H9 (cell line): ENCODE measurements around the gene RAB30. TPM values are rescaled to one million over a fixed set of nuclear protein-coding genes. Genes with fewer than 3 reads are reported as not detected.

Source experiments
- DNase-seq: peaks from one replicate; pipeline ENCODE4 v3.0.0-alpha.2; 2017
- H2AFZ ChIP-seq: one replicate; pipeline ENCODE4 v1.6.1; 2013; ENCODE audit warnings: mild to moderate bottlenecking, low read length, control low read depth, moderate library complexity
- H2AK5ac ChIP-seq: 2 replicates; pipeline ENCODE4 v1.6.1; 2013; ENCODE audit warnings: low read length, control low read depth, mixed read lengths; ENCODE audit not compliant: insufficient read length
- H2BK120ac ChIP-seq: one replicate; pipeline ENCODE4 v1.6.1; 2013; ENCODE audit warnings: low read depth, mild to moderate bottlenecking, low read length, control low read depth, inconsistent platforms; ENCODE audit not compliant: poor library complexity, severe bottlenecking
- H2BK12ac ChIP-seq: 2 replicates; pipeline ENCODE4 v1.6.1; 2013; ENCODE audit warnings: low read length, control low read depth, mixed read lengths, low read depth; ENCODE audit not compliant: insufficient read length
- H2BK15ac ChIP-seq: 2 replicates; pipeline ENCODE4 v1.6.1; 2013; ENCODE audit warnings: low read depth, low read length, control low read depth
- H2BK20ac ChIP-seq: one replicate; pipeline ENCODE4 v1.6.1; 2013; ENCODE audit warnings: low read depth, mild to moderate bottlenecking, low read length, control low read depth, inconsistent platforms; ENCODE audit not compliant: poor library complexity, severe bottlenecking
- H2BK5ac ChIP-seq: 2 replicates; pipeline ENCODE4 v1.6.1; 2013; ENCODE audit warnings: low read length, control low read depth, mixed read lengths; ENCODE audit not compliant: insufficient read length
- H3K14ac ChIP-seq: 2 replicates; pipeline ENCODE4 v1.6.1; 2013; ENCODE audit warnings: low read length, control low read depth; ENCODE audit not compliant: insufficient read depth
- H3K18ac ChIP-seq: 2 replicates; pipeline ENCODE4 v1.6.1; 2013; ENCODE audit warnings: low read depth, mild to moderate bottlenecking, mixed read lengths, low read length, control low read depth; ENCODE audit not compliant: insufficient read length
- H3K23ac ChIP-seq: 2 replicates; pipeline ENCODE4 v1.6.1; 2013; ENCODE audit warnings: low read length, control low read depth, mixed read lengths, low read depth; ENCODE audit not compliant: insufficient read length
- H3K23me2 ChIP-seq: 2 replicates; pipeline ENCODE4 v1.6.1; 2013; ENCODE audit warnings: low read depth, mild to moderate bottlenecking, mixed read lengths, low read length, control low read depth; ENCODE audit not compliant: insufficient read length, poor library complexity, severe bottlenecking
- H3K27ac ChIP-seq: 2 replicates; pipeline ENCODE4 v1.5.1; 2013; ENCODE audit warnings: low read length, control low read depth, mixed read lengths, low read depth; ENCODE audit not compliant: insufficient read length
- H3K27me3 ChIP-seq: 2 replicates; pipeline ENCODE4 v1.6.1; 2013; ENCODE audit warnings: low read length, control low read depth, inconsistent platforms; ENCODE audit not compliant: insufficient read depth
- H3K4ac ChIP-seq: 2 replicates; pipeline ENCODE4 v1.6.1; 2013; ENCODE audit warnings: low read depth, mild to moderate bottlenecking, control low read depth, inconsistent platforms, low read length, moderate library complexity
- H3K4me1 ChIP-seq: 2 replicates; pipeline ENCODE4 v1.6.1; 2013; ENCODE audit warnings: low read length, control low read depth, inconsistent platforms; ENCODE audit not compliant: insufficient read depth
- H3K4me2 ChIP-seq: 2 replicates; pipeline ENCODE4 v1.6.1; 2013; ENCODE audit warnings: low read length, control low read depth, mixed read lengths; ENCODE audit not compliant: insufficient read length, insufficient read depth
- H3K56ac ChIP-seq: 2 replicates; pipeline ENCODE4 v1.6.1; 2013; ENCODE audit warnings: low read depth, mild to moderate bottlenecking, mixed read lengths, low read length, control low read depth; ENCODE audit not compliant: insufficient read length
- H3K79me1 ChIP-seq: 2 replicates; pipeline ENCODE4 v1.6.1; 2013; ENCODE audit warnings: low read depth, mild to moderate bottlenecking, moderate library complexity, low read length, control low read depth, inconsistent platforms; ENCODE audit not compliant: insufficient read depth, poor library complexity, severe bottlenecking
- H3K79me2 ChIP-seq: 2 replicates; pipeline ENCODE4 v1.6.1; 2013; ENCODE audit warnings: low read length, control low read depth, inconsistent platforms; ENCODE audit not compliant: insufficient read depth
- H3K9ac ChIP-seq: 2 replicates; pipeline ENCODE4 v1.6.1; 2013; ENCODE audit warnings: low read length, control low read depth, mixed read lengths; ENCODE audit not compliant: insufficient read length; ENCODE audit errors: extremely low read depth
- H3K9me3 ChIP-seq: one replicate; pipeline ENCODE4 v1.6.1; 2013; ENCODE audit warnings: low read depth, low read length, inconsistent platforms; ENCODE audit not compliant: control insufficient read depth
- H3T11ph ChIP-seq: one replicate; pipeline ENCODE4 v1.6.1; 2013; ENCODE audit warnings: mild to moderate bottlenecking, low read length, control low read depth, inconsistent platforms
- H4K20me1 ChIP-seq: one replicate; pipeline ENCODE4 v1.6.1; 2013; ENCODE audit not compliant: control insufficient read depth, insufficient read length, insufficient read depth
- H4K5ac ChIP-seq: 2 replicates; pipeline ENCODE4 v1.6.1; 2013; ENCODE audit warnings: low read depth, mild to moderate bottlenecking, mixed read lengths, low read length, control low read depth; ENCODE audit not compliant: insufficient read length
- H4K8ac ChIP-seq: replicated peaks from 2 replicates; pipeline ENCODE4 v1.6.1; 2013; ENCODE audit warnings: low read length, control low read depth, mixed read lengths, low read depth; ENCODE audit not compliant: insufficient read length
- H4K91ac ChIP-seq: 2 replicates; pipeline ENCODE4 v1.6.1; 2013; ENCODE audit warnings: low read depth, mild to moderate bottlenecking, moderate library complexity, mixed read lengths, low read length, control low read depth; ENCODE audit not compliant: insufficient read length
- H3K27ac Mint-ChIP-seq, 3 experiments: 2 replicates in 2 of 3; 3 replicates in 1 of 3; pipeline ENCODE4 v1.8.0; 2020 to 2021; ENCODE audit warnings: mixed read lengths in 3 of 3, mild to moderate bottlenecking in 1 of 3, moderate library complexity in 1 of 3
- H3K27me3 Mint-ChIP-seq: 2 replicates; pipeline ENCODE4 v1.8.0; 2021; ENCODE audit warnings: low read depth, mild to moderate bottlenecking, moderate library complexity, mixed read lengths
- H3K36me3 Mint-ChIP-seq, 3 experiments: 2 replicates in 2 of 3; 3 replicates in 1 of 3; pipeline ENCODE4 v1.8.0; 2020 to 2021; ENCODE audit warnings: low read depth in 3 of 3, mixed read lengths in 3 of 3; ENCODE audit not compliant: insufficient read depth in 1 of 3
- H3K4me1 Mint-ChIP-seq, 2 experiments: 2 replicates each; pipeline ENCODE4 v1.8.0; 2020; ENCODE audit warnings: mixed read lengths in 2 of 2
- H3K4me3 Mint-ChIP-seq, 2 experiments: 2 replicates in 1 of 2; 3 replicates in 1 of 2; pipeline ENCODE4 v1.8.0; 2020 to 2021; ENCODE audit warnings: mild to moderate bottlenecking in 2 of 2, mixed read lengths in 2 of 2, moderate library complexity in 1 of 2
- H3K9me3 Mint-ChIP-seq, 2 experiments: 2 replicates in 1 of 2; 3 replicates in 1 of 2; pipeline ENCODE4 v1.8.0; 2020; ENCODE audit warnings: mild to moderate bottlenecking in 2 of 2, mixed read lengths in 2 of 2, moderate library complexity in 1 of 2
- WGBS: extraction: QIAGEN DNeasy Blood & Tissue Kit; methylation state at CpG from one replicate; pipeline ENCODE4 v1.1.7; 2013; ENCODE audit warnings: missing lambda C conversion rate, low lambda C conversion rate, mixed read lengths; ENCODE audit not compliant: insufficient read length; ENCODE audit errors: extremely low coverage; 5-methylcytosine and 5-hydroxymethylcytosine counted together
- total RNA-seq: library from RNA; stranded (reverse); gene quantifications from 2 replicates; pipeline ENCODE4 v1.2.1, GENCODE V29; 2021
- TF ChIP-seq, protein P1 (sequence below): fragments of 200-600 bp; sonication (generic); conservative IDR thresholded peaks from 3 replicates; pipeline ENCODE4 v1.8.0; 2021; ENCODE audit warnings: antibody characterized with exemption, mild to moderate bottlenecking

RAB30 gene
- total RNA-seq, 1 experiment from 2014 or later, result 4.8 TPM

DNA sequence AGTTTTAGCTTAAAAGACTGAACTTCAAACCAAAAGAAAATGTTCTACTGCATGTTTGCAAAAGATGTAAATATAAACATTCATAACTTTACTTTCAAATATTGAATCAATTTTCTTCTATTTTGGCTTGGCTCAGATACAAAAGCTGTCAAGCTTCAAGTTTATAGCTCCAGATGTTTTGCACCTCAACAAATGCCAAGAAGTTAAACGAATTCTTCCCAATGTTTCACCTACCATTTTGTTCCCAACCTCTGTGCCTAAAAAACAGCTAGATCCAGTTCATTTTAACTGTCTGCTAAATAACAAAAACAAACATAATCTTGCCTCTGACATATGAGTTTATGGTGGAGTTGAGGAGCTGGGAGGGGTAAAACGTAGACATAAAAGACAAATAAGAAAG lies 76.5 kb downstream of the RAB30 start:
- no peak overlapping the region for H3T11ph ChIP-seq
- H3K18ac ChIP-seq, result no peak overlapping the region
- DNase-seq, result no peak
- no peak overlapping the region for H3K56ac ChIP-seq
- TF ChIP-seq, protein P1, sequence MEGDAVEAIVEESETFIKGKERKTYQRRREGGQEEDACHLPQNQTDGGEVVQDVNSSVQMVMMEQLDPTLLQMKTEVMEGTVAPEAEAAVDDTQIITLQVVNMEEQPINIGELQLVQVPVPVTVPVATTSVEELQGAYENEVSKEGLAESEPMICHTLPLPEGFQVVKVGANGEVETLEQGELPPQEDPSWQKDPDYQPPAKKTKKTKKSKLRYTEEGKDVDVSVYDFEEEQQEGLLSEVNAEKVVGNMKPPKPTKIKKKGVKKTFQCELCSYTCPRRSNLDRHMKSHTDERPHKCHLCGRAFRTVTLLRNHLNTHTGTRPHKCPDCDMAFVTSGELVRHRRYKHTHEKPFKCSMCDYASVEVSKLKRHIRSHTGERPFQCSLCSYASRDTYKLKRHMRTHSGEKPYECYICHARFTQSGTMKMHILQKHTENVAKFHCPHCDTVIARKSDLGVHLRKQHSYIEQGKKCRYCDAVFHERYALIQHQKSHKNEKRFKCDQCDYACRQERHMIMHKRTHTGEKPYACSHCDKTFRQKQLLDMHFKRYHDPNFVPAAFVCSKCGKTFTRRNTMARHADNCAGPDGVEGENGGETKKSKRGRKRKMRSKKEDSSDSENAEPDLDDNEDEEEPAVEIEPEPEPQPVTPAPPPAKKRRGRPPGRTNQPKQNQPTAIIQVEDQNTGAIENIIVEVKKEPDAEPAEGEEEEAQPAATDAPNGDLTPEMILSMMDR, result no peak
- no peaks in the 10 kb centered on the region for H3K9me3 ChIP-seq
- no peaks in the 10 kb centered on the region for H3K27me3 ChIP-seq
- H2AK5ac ChIP-seq, result no peak overlapping the region
- Mint-ChIP-seq H3K9me3 (no peaks in the 10 kb centered on the region), H3K27me3 (no peaks in the 10 kb centered on the region), H3K27ac (no peak overlapping the region), H3K4me1 (peaks cover 6 to 15% of the 10 kb centered on the region in 2 experiments), H3K36me3 (peaks cover 0 to 2% (median 0%) of the 10 kb centered on the region in 3 experiments; a peak in 1 of 7 replicates), H3K4me3 (no peak overlapping the region)
- H3K79me1 ChIP-seq, result no peaks in the 10 kb centered on the region
- H4K20me1 ChIP-seq, result no peaks in the 10 kb centered on the region
- H2BK120ac ChIP-seq, result no peak overlapping the region
- no peaks in the 10 kb centered on the region for H3K4me1 ChIP-seq
- H3K14ac ChIP-seq, result no peak overlapping the region
- no CpG with 5 or more reads among the region's 2 CpGs for WGBS
- no peak overlapping the region for H3K4ac ChIP-seq
- H4K8ac ChIP-seq, result no peak overlapping the region
- no peak overlapping the region for H3K9ac ChIP-seq
- H4K5ac ChIP-seq, result no peak overlapping the region
- no peak overlapping the region for H3K27ac ChIP-seq
- H2AFZ ChIP-seq, result no peak overlapping the region
- H3K23me2 ChIP-seq, result no peaks in the 10 kb centered on the region
- H3K4me2 ChIP-seq, result no peak overlapping the region
- no peaks in the 10 kb centered on the region for H3K79me2 ChIP-seq
- no peak overlapping the region for H2BK5ac ChIP-seq
- H2BK15ac ChIP-seq, result no peak overlapping the region
- no peak overlapping the region for H2BK12ac ChIP-seq
- no peak overlapping the region for H2BK20ac ChIP-seq
- no peak overlapping the region for H4K91ac ChIP-seq
- H3K23ac ChIP-seq, result no peak overlapping the region
